ENCODE data around the gene TRPM5. TPM values are rescaled to one million over a fixed set of nuclear protein-coding genes. Genes with fewer than 3 reads are reported as not detected.

Gene TRPM5
- total and polyA plus RNA-seq, 2 experiments from 2014 or later, result not detected

DNA sequence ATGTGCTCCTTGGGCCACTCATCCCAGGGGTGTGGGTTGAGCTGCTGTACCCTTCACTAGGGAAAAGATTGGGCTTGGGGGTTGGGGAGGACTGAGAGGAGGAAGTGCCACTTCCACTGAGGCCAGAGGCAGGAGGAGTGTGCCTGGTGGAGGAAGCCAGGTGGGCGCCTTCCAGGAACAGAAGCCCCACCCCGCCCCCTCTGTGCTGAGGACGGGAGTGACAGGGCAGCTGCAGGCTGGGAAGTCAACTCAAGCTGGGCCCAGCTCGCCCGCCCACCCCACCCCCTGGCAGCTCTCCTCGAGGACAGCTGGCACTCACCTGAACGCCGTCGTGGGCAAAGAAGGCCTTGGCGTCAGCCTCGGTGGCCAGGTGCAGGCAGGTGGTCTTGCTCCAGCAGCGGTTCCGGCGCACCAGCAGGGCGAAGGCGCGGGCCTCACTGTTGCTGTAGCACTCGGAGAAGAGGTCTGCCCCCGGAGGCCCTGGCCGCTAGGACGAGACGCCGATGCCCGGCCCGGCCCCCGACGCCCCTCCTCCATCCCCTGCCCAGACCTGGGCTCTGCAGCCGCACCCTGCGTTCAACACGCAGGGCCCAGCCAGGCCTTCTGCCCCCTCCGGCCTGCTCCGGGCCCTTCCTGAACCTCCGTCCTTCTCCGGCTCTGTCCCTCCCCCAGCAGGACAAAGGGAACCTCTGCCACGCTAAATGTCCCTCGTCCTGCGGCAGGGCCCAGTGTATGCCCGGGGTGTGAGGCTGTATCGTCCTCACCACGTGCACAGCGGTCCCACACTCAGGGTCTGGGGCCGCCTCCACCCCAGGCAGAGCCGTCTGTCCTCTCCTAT lies 30.4 kb downstream of the TRPM5 start (continued):
- TF ChIP-seq JUNB (IDR thresholded peaks at IDR 0.05; ENCODE audit: unreplicated experiment), result no peak
- TF ChIP-seq REST (IDR thresholded peaks at IDR 0.05; ENCODE audit: unreplicated experiment), result no peak
- TF ChIP-seq, protein P1, sequence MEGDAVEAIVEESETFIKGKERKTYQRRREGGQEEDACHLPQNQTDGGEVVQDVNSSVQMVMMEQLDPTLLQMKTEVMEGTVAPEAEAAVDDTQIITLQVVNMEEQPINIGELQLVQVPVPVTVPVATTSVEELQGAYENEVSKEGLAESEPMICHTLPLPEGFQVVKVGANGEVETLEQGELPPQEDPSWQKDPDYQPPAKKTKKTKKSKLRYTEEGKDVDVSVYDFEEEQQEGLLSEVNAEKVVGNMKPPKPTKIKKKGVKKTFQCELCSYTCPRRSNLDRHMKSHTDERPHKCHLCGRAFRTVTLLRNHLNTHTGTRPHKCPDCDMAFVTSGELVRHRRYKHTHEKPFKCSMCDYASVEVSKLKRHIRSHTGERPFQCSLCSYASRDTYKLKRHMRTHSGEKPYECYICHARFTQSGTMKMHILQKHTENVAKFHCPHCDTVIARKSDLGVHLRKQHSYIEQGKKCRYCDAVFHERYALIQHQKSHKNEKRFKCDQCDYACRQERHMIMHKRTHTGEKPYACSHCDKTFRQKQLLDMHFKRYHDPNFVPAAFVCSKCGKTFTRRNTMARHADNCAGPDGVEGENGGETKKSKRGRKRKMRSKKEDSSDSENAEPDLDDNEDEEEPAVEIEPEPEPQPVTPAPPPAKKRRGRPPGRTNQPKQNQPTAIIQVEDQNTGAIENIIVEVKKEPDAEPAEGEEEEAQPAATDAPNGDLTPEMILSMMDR (conservative IDR thresholded peaks at IDR 0.05; ENCODE audit: low read depth in 2 of 2), result no peak
- TF ChIP-seq STAT1 (IDR thresholded peaks at IDR 0.05; ENCODE audit: unreplicated experiment), result no peak
- no peak for TF ChIP-seq NANOG (IDR thresholded peaks at IDR 0.05; ENCODE audit: borderline replicate concordance)
- no peak for TF ChIP-seq EZH2phosphoT487 (IDR thresholded peaks at IDR 0.05; ENCODE audit: unreplicated experiment)
- TF ChIP-seq ZNF114 (CRISPR knock-in tag; IDR thresholded peaks at IDR 0.05), result no peak
- TF ChIP-seq ETS1 (IDR thresholded peaks at IDR 0.05), result no peak
- no peak for TF ChIP-seq EZH2 (IDR thresholded peaks at IDR 0.05; ENCODE audit: low read depth, unreplicated experiment)
- no peak for TF ChIP-seq ZNF331 (CRISPR knock-in tag; IDR thresholded peaks at IDR 0.05; ENCODE audit: low read depth)

DNA sequence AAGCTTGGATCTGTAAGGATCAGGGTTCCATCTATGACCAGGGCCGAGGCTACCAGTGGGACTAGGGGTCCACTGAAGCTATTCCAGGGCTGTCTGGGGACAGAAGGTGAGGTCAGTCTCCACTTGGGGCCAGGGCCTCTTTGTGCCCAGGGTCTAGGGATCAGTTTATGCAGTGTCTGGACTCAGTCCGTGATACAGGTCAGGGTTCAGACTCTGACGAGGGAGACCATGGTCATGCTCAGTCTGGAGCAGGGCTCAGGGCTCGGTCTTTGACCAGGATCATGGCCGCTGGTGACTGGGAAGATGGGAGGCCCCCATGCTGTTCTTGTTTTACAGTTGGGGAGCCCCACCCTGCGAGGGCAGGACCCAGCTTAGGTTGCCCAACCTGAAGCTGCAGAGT lies 32.0 kb downstream of the TRPM5 start:
- Histone ChIP-seq H3K79me2 (replicated peaks; ENCODE audit: insufficient read depth) (no peaks in the 10 kb centered on the region), H3K4me3 (no peak overlapping the region), H3K36me3 (ENCODE audit: insufficient read depth) (no peaks in the 10 kb centered on the region), H3K4me2 (no peak overlapping the region), H3F3A (replicated peaks; ENCODE audit: low read depth) (no peaks in the 10 kb centered on the region), H3K9me2 (ENCODE audit: insufficient read depth) (no peaks in the 10 kb centered on the region), H3K4me1 (ENCODE audit: insufficient read depth) (no peaks in the 10 kb centered on the region), H4K20me1 (replicated peaks; ENCODE audit: insufficient read depth) (no peaks in the 10 kb centered on the region), H3K27ac (ENCODE audit: low read depth) (no peak overlapping the region), H3K27me3 (ENCODE audit: insufficient read depth) (no peaks in the 10 kb centered on the region), H2AFZ (no peak overlapping the region)
- DNase-seq (ENCODE audit: low spot score) (no peak), ATAC-seq (no peak)
- Mint-ChIP-seq H3K27me3 (ENCODE audit: insufficient read depth, low read depth, poor library complexity) (peaks cover 8% of the 10 kb centered on the region), H3K4me3 (no peak overlapping the region), H3K36me3 (ENCODE audit: low read depth) (no peaks in the 10 kb centered on the region), H3K27ac (no peak overlapping the region), H3K4me1 (no peaks in the 10 kb centered on the region), H3K9me3 (no peaks in the 10 kb centered on the region)
- no peak for TF ChIP-seq STAT1 (IDR thresholded peaks at IDR 0.05; ENCODE audit: unreplicated experiment)
- TF ChIP-seq, protein P1 (conservative IDR thresholded peaks at IDR 0.05; ENCODE audit: low read depth in 2 of 2), result no peak
- no peak for TF ChIP-seq NANOG (IDR thresholded peaks at IDR 0.05; ENCODE audit: borderline replicate concordance)
- TF ChIP-seq REST (IDR thresholded peaks at IDR 0.05; ENCODE audit: unreplicated experiment), result no peak

Data from GM23338 (cell line).